Hepatocyte (in vitro differentiated cells): ENCODE results near the gene CTSL.

ENCODE experiments used
- EZH2 ChIP-seq: fragments of 200-600 bp; sonication (generic); IDR thresholded peaks from 2 replicates; pipeline ENCODE4 v1.6.1; 2016; ENCODE audit warnings: antibody characterized with exemption, mild to moderate bottlenecking, borderline replicate concordance
- TF ChIP-seq, protein P1 (sequence below): fragments of 200-600 bp; sonication (generic); IDR thresholded peaks from 2 replicates; pipeline ENCODE4 v1.5.1; 2016; ENCODE audit warnings: antibody characterized with exemption, mild to moderate bottlenecking; ENCODE audit not compliant: poor library complexity

DNA sequence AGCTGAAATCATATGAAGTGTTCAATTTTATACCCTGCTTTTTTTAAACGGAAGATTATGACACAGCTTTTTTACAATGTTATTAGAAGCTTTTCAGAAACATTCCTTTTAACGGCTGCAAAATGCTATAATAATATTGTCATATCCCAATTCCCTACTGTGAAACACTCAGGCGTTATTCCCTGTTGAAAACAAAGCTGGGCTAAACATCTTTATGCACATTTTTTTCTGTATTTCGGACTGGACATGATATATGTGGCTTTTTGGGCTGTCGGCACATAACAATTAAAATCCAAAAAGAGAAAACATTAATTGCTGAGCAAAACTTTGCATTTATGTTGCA, 12.0 kb upstream of the CTSL start:
- TF ChIP-seq, protein P1, sequence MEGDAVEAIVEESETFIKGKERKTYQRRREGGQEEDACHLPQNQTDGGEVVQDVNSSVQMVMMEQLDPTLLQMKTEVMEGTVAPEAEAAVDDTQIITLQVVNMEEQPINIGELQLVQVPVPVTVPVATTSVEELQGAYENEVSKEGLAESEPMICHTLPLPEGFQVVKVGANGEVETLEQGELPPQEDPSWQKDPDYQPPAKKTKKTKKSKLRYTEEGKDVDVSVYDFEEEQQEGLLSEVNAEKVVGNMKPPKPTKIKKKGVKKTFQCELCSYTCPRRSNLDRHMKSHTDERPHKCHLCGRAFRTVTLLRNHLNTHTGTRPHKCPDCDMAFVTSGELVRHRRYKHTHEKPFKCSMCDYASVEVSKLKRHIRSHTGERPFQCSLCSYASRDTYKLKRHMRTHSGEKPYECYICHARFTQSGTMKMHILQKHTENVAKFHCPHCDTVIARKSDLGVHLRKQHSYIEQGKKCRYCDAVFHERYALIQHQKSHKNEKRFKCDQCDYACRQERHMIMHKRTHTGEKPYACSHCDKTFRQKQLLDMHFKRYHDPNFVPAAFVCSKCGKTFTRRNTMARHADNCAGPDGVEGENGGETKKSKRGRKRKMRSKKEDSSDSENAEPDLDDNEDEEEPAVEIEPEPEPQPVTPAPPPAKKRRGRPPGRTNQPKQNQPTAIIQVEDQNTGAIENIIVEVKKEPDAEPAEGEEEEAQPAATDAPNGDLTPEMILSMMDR: no peak
- no peak for TF ChIP-seq EZH2
